Smooth muscle cell (in vitro differentiated cells): ENCODE measurements around the gene FOXP4. TPM values are rescaled to one million over a fixed set of nuclear protein-coding genes. Genes with fewer than 3 reads are reported as not detected.

Experiments
- DNase-seq: peaks from one replicate; lab custom pipeline; 2025; ENCODE audit not compliant: unreplicated experiment; lab: John Stamatoyannopoulos, UW
- H2AFZ ChIP-seq: fragments of 200-600 bp; sonication (generic); 2 replicates; pipeline ENCODE4 v1.6.0; 2016; ENCODE audit warnings: antibody characterized with exemption, low read depth, mild to moderate bottlenecking
- H3F3A ChIP-seq: fragments of 200-600 bp; sonication (generic); 2 replicates; pipeline ENCODE4 v1.6.0; 2017; ENCODE audit warnings: antibody characterized with exemption, low read depth
- H3K27ac ChIP-seq: fragments of 200-600 bp; sonication (generic); 2 replicates; pipeline ENCODE4 v1.5.1; 2016; ENCODE audit warnings: low read depth, mild to moderate bottlenecking
- H3K27me3 ChIP-seq: fragments of 200-600 bp; sonication (generic); 2 replicates; pipeline ENCODE4 v1.6.1; 2016; ENCODE audit warnings: low read depth, mild to moderate bottlenecking
- H3K36me3 ChIP-seq: fragments of 200-600 bp; sonication (generic); 2 replicates; pipeline ENCODE4 v1.5.1; 2016; ENCODE audit warnings: low read depth
- H3K4me1 ChIP-seq: fragments of 200-600 bp; sonication (generic); 2 replicates; pipeline ENCODE4 v1.5.1; 2016; ENCODE audit warnings: low read depth
- H3K4me2 ChIP-seq: fragments of 200-600 bp; sonication (generic); 2 replicates; pipeline ENCODE4 v1.6.0; 2016; ENCODE audit warnings: mild to moderate bottlenecking
- H3K4me3 ChIP-seq: fragments of 200-600 bp; sonication (generic); 2 replicates; pipeline ENCODE4 v1.5.1; 2016; ENCODE audit warnings: mild to moderate bottlenecking
- H3K79me2 ChIP-seq: fragments of 200-600 bp; sonication (generic); 2 replicates; pipeline ENCODE4 v1.6.0; 2016; ENCODE audit warnings: low read depth, mild to moderate bottlenecking
- H3K9ac ChIP-seq: fragments of 200-600 bp; sonication (generic); 2 replicates; pipeline ENCODE4 v1.6.0; 2016; ENCODE audit warnings: low read depth
- H3K9me3 ChIP-seq: fragments of 200-600 bp; sonication (generic); replicated peaks from 2 replicates; pipeline ENCODE4 v1.5.1; 2016; ENCODE audit warnings: low read depth
- H4K20me1 ChIP-seq: fragments of 200-600 bp; sonication (generic); 2 replicates; pipeline ENCODE4 v1.6.0; 2016; ENCODE audit warnings: low read depth
- WGBS: methylation state at CpG from one replicate; pipeline ENCODE4 v1.1.7; 2016; ENCODE audit warnings: low lambda C conversion rate; 5-methylcytosine and 5-hydroxymethylcytosine counted together
- polyA plus RNA-seq: library from polyadenylated mRNA; unstranded; fragments of >200 nt; fragmentation: Nextera tagmentation; extraction: Ambion mirVana; gene quantifications from 2 replicates; pipeline ENCODE4 v1.2.1, GENCODE V29; 2016
- total RNA-seq: library from RNA; depleted of rRNA; stranded (reverse); fragments of >200 nt; gene quantifications from 2 replicates; pipeline ENCODE4 v1.2.3, GENCODE V29; 2014
- TF ChIP-seq, protein P1 (sequence below): fragments of 200-600 bp; sonication (generic); IDR thresholded peaks from 2 replicates; pipeline ENCODE4 v1.5.1; 2017; ENCODE audit warnings: borderline replicate concordance, mild to moderate bottlenecking, antibody characterized with exemption; ENCODE audit not compliant: insufficient read depth, poor library complexity, severe bottlenecking

Gene FOXP4
- total and polyA plus RNA-seq, 2 experiments from 2014 or later, result 5.3 to 31.9 TPM

DNA sequence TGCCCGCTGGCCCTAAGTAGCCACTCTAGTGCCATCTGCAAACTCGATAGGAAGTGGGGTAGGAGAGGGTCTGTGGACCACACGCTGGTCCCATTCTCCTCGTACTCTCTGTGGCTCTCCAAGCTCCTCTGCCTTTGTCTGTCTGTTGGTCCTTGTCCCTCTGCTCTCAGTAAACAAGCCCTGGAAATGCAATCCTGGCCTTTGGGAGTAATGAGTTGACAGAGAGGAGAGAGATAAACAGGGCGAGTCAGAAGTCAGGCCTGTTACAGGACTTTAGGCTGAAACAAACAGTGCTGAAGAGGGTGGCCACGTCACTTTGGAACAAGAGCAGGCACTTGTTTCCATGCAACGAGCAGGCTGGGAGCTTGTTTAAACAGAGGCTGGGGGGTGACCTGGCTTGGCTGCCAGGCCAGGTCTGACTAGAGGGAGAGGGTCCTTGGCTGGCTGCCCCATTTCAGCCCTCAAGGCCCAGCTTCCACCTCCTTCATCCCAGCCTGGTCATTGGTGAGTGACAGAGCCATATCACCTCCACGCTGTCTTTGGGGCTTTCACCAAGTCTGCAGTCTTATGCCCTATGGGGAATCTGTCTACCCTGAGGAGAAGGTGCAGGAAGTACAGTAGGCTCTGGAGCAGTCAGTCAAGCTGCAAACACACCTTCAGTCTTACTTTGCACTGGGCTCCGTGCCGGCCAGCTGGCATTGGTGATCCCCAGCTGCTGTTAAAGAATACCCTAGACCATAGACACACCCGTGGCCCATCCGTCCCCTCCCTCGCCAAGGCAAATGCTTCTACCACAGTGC lies 22.6 kb downstream of the FOXP4 start:
- Histone ChIP-seq H3K4me2 (no peak overlapping the region), H4K20me1 (peaks cover 50% of the 10 kb centered on the region), H3K27ac (no peak overlapping the region), H3K36me3 (no peaks in the 10 kb centered on the region), H2AFZ (no peak overlapping the region), H3F3A (peaks cover 8% of the 10 kb centered on the region), H3K4me3 (no peak overlapping the region), H3K9me3 (no peaks in the 10 kb centered on the region), H3K79me2 (no peaks in the 10 kb centered on the region), H3K27me3 (no peaks in the 10 kb centered on the region), H3K4me1 (peaks cover 56% of the 10 kb centered on the region), H3K9ac (no peak overlapping the region)
- TF ChIP-seq, protein P1, sequence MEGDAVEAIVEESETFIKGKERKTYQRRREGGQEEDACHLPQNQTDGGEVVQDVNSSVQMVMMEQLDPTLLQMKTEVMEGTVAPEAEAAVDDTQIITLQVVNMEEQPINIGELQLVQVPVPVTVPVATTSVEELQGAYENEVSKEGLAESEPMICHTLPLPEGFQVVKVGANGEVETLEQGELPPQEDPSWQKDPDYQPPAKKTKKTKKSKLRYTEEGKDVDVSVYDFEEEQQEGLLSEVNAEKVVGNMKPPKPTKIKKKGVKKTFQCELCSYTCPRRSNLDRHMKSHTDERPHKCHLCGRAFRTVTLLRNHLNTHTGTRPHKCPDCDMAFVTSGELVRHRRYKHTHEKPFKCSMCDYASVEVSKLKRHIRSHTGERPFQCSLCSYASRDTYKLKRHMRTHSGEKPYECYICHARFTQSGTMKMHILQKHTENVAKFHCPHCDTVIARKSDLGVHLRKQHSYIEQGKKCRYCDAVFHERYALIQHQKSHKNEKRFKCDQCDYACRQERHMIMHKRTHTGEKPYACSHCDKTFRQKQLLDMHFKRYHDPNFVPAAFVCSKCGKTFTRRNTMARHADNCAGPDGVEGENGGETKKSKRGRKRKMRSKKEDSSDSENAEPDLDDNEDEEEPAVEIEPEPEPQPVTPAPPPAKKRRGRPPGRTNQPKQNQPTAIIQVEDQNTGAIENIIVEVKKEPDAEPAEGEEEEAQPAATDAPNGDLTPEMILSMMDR, result no peak
- 62% methylated on average over 13 of the region's 13 CpGs for WGBS
- no peak for DNase-seq

DNA sequence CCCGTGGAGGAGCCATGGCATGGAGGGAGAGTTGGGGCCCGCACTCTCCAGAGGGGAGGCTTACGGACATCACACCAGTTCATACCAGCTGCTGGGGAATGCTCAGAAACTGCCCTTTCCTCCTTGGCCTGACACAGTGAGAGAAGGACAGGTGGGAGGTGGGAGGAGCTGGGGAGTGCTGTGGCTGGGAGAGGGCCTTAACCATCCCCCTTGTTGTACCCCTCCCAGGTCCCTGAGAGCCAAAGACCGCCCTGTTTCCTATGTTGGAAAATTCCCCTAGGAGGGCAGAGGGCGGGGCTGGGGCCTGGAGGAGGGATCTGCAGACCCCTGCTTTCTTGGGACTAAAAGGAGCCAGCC lies 24.1 kb downstream of the FOXP4 start:
- Histone ChIP-seq H3K27me3 (no peaks in the 10 kb centered on the region), H4K20me1 (peaks cover 40% of the 10 kb centered on the region)

DNA sequence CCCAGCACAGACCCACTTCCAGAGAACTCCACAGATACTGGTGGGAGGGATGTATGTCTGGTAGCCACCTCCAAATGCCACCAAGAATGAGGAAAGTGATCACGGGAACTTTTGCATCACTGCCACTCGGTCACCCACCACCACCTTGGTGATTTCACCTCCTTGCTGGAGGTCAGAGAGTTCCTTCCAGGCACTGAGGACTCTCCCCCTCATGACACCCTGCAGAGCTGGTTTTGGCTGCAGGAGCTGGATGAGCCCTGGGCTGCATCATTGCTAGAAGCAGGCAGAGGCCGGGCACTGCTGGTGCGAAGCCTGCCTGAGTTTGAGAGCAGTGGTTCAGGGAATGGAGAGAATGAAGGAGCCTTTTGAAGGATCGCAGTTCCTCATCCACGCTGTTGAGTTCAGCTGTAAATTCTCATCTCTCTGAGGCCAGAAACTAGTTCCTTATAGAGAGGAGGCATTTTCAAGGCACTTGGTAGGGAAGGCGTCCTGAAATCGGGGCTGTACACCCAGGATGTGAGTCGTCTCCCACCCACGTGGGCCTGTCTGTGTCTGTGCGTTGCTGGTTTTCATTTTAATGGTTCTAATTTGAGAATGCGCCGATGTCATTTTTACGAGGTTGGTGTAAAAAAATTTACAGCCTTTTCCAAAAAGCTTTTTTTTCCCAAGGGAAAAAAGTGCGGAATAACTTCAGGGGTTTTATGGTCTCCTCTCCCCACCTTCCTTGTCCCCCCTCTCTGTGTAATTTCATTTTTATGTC lies 25.0 kb downstream of the FOXP4 start:
- Histone ChIP-seq H3K36me3 (no peaks in the 10 kb centered on the region), H2AFZ (no peak overlapping the region), H3K9ac (peak overlapping the region; percentile 20), H3K79me2 (peaks cover 6% of the 10 kb centered on the region), H3F3A (peaks cover 8% of the 10 kb centered on the region), H3K27me3 (no peaks in the 10 kb centered on the region), H4K20me1 (peaks cover 35% of the 10 kb centered on the region), H3K27ac (peak overlapping the region; percentile 66), H3K4me2 (peak overlapping the region; percentile 79), H3K4me3 (no peak overlapping the region), H3K9me3 (no peaks in the 10 kb centered on the region), H3K4me1 (peaks cover 60% of the 10 kb centered on the region)
- DNase-seq, result no peak
- WGBS, result 25% methylated on average over 15 of the region's 15 CpGs
- TF ChIP-seq, protein P1, result no peak

More for the DNA sequence above, 24.1 kb downstream of the FOXP4 start:
- TF ChIP-seq, protein P1, result no peak
- Histone ChIP-seq H3K4me1 (peaks cover 58% of the 10 kb centered on the region), H3F3A (peaks cover 8% of the 10 kb centered on the region), H3K9ac (no peak overlapping the region), H3K79me2 (peaks cover 6% of the 10 kb centered on the region), H2AFZ (no peak overlapping the region), H3K4me2 (no peak overlapping the region), H3K27ac (no peak overlapping the region), H3K9me3 (no peaks in the 10 kb centered on the region), H3K4me3 (no peak overlapping the region), H3K36me3 (no peaks in the 10 kb centered on the region)
- 78% methylated on average over 5 of the region's 5 CpGs for WGBS
- no peak for DNase-seq
